HG02973 (cell line): Measurements from ENCODE around the gene JUND.

Experiments used
- ATAC-seq: cut with Tn5 transposase; IDR thresholded peaks from one replicate; pipeline ENCODE4 v1.9.1; 2021; ENCODE audit warnings: moderate library complexity; ENCODE audit not compliant: unreplicated experiment

The JUND gene

GRCh38 chr19:18308948-18309325 is 27.5 kb upstream of the JUND start:
- no peak for ATAC-seq

- ATAC-seq, result no peak
These were observed 26.9 kb upstream of the JUND start for GRCh38 chr19:18308051-18308947.

GRCh38 chr19:18307271-18307681 is 25.9 kb upstream of the JUND start:
- no peak for ATAC-seq

GRCh38 chr19:18306888-18307260 is 25.5 kb upstream of the JUND start:
- ATAC-seq, result no peak

GRCh38 chr19:18306209-18306887 is 24.9 kb upstream of the JUND start:
- no peak for ATAC-seq

- ATAC-seq, result peak; percentile 32
These were observed 23.3 kb upstream of the JUND start for GRCh38 chr19:18304458-18305310.

- ATAC-seq, result no peak
These were observed 22.7 kb upstream of the JUND start for GRCh38 chr19:18304208-18304457.

GRCh38 chr19:18301718-18302111 is 20.3 kb upstream of the JUND start:
- no peak for ATAC-seq

- ATAC-seq, result no peak
These were observed 19.7 kb upstream of the JUND start for GRCh38 chr19:18300930-18301717.

GRCh38 chr19:18299654-18300053 is 18.2 kb upstream of the JUND start:
- no peak for ATAC-seq

GRCh38 chr19:18298601-18299000 is 17.2 kb upstream of the JUND start:
- no peak for ATAC-seq

GRCh38 chr19:18297308-18297707 is 15.9 kb upstream of the JUND start:
- no peak for ATAC-seq

GRCh38 chr19:18295034-18295451 is 13.6 kb upstream of the JUND start:
- ATAC-seq, result no peak

- no peak for ATAC-seq
These were observed 13.0 kb upstream of the JUND start for GRCh38 chr19:18294467-18294864.

- no peak for ATAC-seq
These were observed 12.4 kb upstream of the JUND start for GRCh38 chr19:18293642-18294466.

- no peak for ATAC-seq
These were observed 11.6 kb upstream of the JUND start for GRCh38 chr19:18292810-18293641.

- ATAC-seq, result no peak
These were observed 11.0 kb upstream of the JUND start for GRCh38 chr19:18292462-18292809.

GRCh38 chr19:18291590-18292461 is 10.4 kb upstream of the JUND start:
- ATAC-seq, result no peak
